GM12878 (cell line): Measurements from ENCODE around the gene ANK3. TPM values are rescaled to one million over a fixed set of nuclear protein-coding genes. Genes with fewer than 3 reads are reported as not detected.

Experiments
- ATAC-seq: fragments of 200-7000 bp; cut with Tn5 transposase; 3 replicates; pipeline ENCODE4 v1.9.1; 2020; ENCODE audit warnings: mild to moderate bottlenecking, moderate library complexity
- BruUV-seq: library from RNA; stranded (reverse); fragments of 400-500 nt; replicated peaks from 2 replicates; lab custom pipeline; 2021; lab: Mats Ljungman, UMichigan
- CTCF ChIA-PET: fragments of 300-600 bp; sonication (Branson Sonifier 250); formaldehyde crosslinking; extraction: SDS; loops from one replicate; lab custom pipeline; 2021; ENCODE audit warnings: inconsistent platforms; lab: Yijun Ruan, JAX
- POLR2A ChIA-PET: fragments of 350-600 bp; formaldehyde crosslinking; extraction: SDS; loops from one replicate; lab custom pipeline; 2021; ENCODE audit warnings: inconsistent platforms; lab: Charles Lee
- RAD21 ChIA-PET: fragments of 300-600 bp; sonication (Branson Sonifier 250); formaldehyde crosslinking; loops from one replicate; lab custom pipeline; 2023; ENCODE audit warnings: antibody characterized with exemption; ENCODE audit not compliant: unreplicated experiment; lab: Charles Lee
- SMC1A ChIA-PET: fragments of 300-600 bp; sonication (Branson Sonifier 250); formaldehyde crosslinking; loops from one replicate; lab custom pipeline; 2023; ENCODE audit not compliant: unreplicated experiment, uncharacterized antibody; lab: Charles Lee
- DNase-seq: peaks from one replicate; pipeline ENCODE4 v3.0.0-alpha.2; 2011; ENCODE audit warnings: low read depth, low spot score
- FAIRE-seq: peaks from 3 replicates; lab custom pipeline; 2011; peaks lifted over from hg19 to GRCh38; lab: Jason Lieb, UNC
- H2AFZ ChIP-seq: 2 replicates; pipeline ENCODE4 v1.6.0; 2011; ENCODE audit warnings: low read depth, low read length, control low read depth; ENCODE audit not compliant: control insufficient read depth
- H3K27ac ChIP-seq: 2 replicates; pipeline ENCODE4 v1.5.1; 2011; ENCODE audit warnings: control low read depth; ENCODE audit not compliant: control insufficient read depth, insufficient read depth
- H3K27me3 ChIP-seq, 2 experiments: replicated peaks in 1 of 2; 2 replicates each; pipeline versions ENCODE4 v1.6.0 to v1.6.1; 2011; ENCODE audit warnings: low read length in 1 of 2; ENCODE audit not compliant: control insufficient read depth in 2 of 2, insufficient read depth in 2 of 2
- H3K36me3 ChIP-seq, 2 experiments: 2 replicates each; pipeline ENCODE4 v1.5.1; 2011; ENCODE audit warnings: low read length in 1 of 2; ENCODE audit not compliant: control insufficient read depth in 2 of 2, insufficient read depth in 2 of 2
- H3K4me1 ChIP-seq: 2 replicates; pipeline ENCODE4 v1.6.1; 2011; ENCODE audit warnings: mild to moderate bottlenecking, low read length, moderate library complexity, mixed read lengths; ENCODE audit not compliant: control insufficient read depth, insufficient read depth
- H3K4me2 ChIP-seq: 2 replicates; pipeline ENCODE4 v1.6.0; 2011; ENCODE audit warnings: control low read depth; ENCODE audit not compliant: control insufficient read depth, insufficient read depth
- H3K4me3 ChIP-seq: fragments of 200-600 bp; sonication (generic); 2 replicates; pipeline ENCODE4 v1.5.1; 2016
- H3K79me2 ChIP-seq: 2 replicates; pipeline ENCODE4 v1.6.0; 2011; ENCODE audit warnings: low read length; ENCODE audit not compliant: control insufficient read depth, insufficient read depth
- H3K9ac ChIP-seq: 2 replicates; pipeline ENCODE4 v1.8.0; 2011; ENCODE audit warnings: low read length, control low read depth, mixed read lengths; ENCODE audit not compliant: control insufficient read depth, insufficient read depth
- H3K9me3 ChIP-seq: replicated peaks from 3 replicates; pipeline ENCODE4 v1.5.1; 2011; ENCODE audit warnings: mild to moderate bottlenecking, low read length; ENCODE audit not compliant: control insufficient read depth, insufficient read depth
- H4K20me1 ChIP-seq: 2 replicates; pipeline ENCODE4 v1.6.0; 2011; ENCODE audit not compliant: control insufficient read depth, insufficient read depth
- BCL3 ChIP-seq: IDR thresholded peaks from 2 replicates; pipeline ENCODE4 v1.6.1; 2011; ENCODE audit warnings: borderline replicate concordance, low read depth, mild to moderate bottlenecking, moderate library complexity, low read length; ENCODE audit not compliant: insufficient read depth, poor library complexity, severe bottlenecking
- CBX5 ChIP-seq: sonication (generic); IDR thresholded peaks from 2 replicates; pipeline ENCODE4 v1.6.1; 2016; ENCODE audit warnings: low read depth, moderate library complexity, mild to moderate bottlenecking, inconsistent platforms
- ESRRA ChIP-seq: IDR thresholded peaks from 2 replicates; pipeline ENCODE4 v1.6.1; 2012; ENCODE audit warnings: mild to moderate bottlenecking, low read length, improper control_type of control experiment
- EZH2 ChIP-seq: IDR thresholded peaks from 2 replicates; pipeline ENCODE4 v1.6.1; 2012; ENCODE audit warnings: low read depth, mild to moderate bottlenecking, control low read depth, inconsistent platforms, low read length, borderline replicate concordance; ENCODE audit not compliant: control insufficient read depth
- HDAC6 ChIP-seq: fragments of 200-600 bp; sonication (generic); IDR thresholded peaks from one replicate; pipeline ENCODE4 v1.8.0; 2017; ENCODE audit warnings: antibody characterized with exemption; ENCODE audit not compliant: unreplicated experiment
- HSF1 ChIP-seq: fragments of 150-350 bp; IDR thresholded peaks from 2 replicates; pipeline ENCODE4 v1.6.1; 2014; ENCODE audit warnings: mild to moderate bottlenecking, low read depth, low read length
- JUNB ChIP-seq: IDR thresholded peaks from 2 replicates; pipeline ENCODE4 v1.6.1; 2016; ENCODE audit warnings: antibody characterized with exemption, mild to moderate bottlenecking
- LARP7 ChIP-seq: fragments of 450-650 bp; IDR thresholded peaks from 2 replicates; pipeline ENCODE4 v1.6.1; 2017; ENCODE audit warnings: mild to moderate bottlenecking
- MTA2 ChIP-seq: fragments of 450-650 bp; IDR thresholded peaks from 2 replicates; pipeline ENCODE4 v1.6.1; 2016; ENCODE audit warnings: low read depth, mild to moderate bottlenecking, moderate library complexity
- RCOR1 ChIP-seq: conservative IDR thresholded peaks from 2 replicates; pipeline ENCODE4 v1.6.1; 2012; ENCODE audit warnings: low read depth, low read length, improper control_type of control experiment
- YBX1 ChIP-seq: fragments of 450-650 bp; IDR thresholded peaks from 2 replicates; pipeline ENCODE4 v1.6.1; 2016; ENCODE audit warnings: antibody characterized with exemption
- WGBS: methylation state at CpG from one replicate; pipeline ENCODE4 v1.1.6; 2016; ENCODE audit warnings: low lambda C conversion rate; ENCODE audit not compliant: insufficient replicate concordance, insufficient coverage; ENCODE audit errors: missing lambda C conversion rate; 5-methylcytosine and 5-hydroxymethylcytosine counted together
- in situ Hi-C: fragments of 300-500 bp; cut with MboI; formaldehyde crosslinking; loops from 9 replicates; pipeline ENCODE4 v1.14.3; 2018; ENCODE audit warnings: mixed read lengths
- intact Hi-C: fragments of 100-400 bp; cut with micrococcal nuclease; formaldehyde crosslinking; loops from one replicate; pipeline ENCODE4 v1.14.2; 2022; ENCODE audit not compliant: unreplicated experiment
- polyA plus RNA-seq, 11 experiments: library from polyadenylated mRNA; depleted of rRNA in 4 of 11; unstranded in 6 of 11; stranded (reverse) in 5 of 11; fragments of >200 nt; fragmentation: Nextera tagmentation in 4 of 11; fragmentation: Illumina TruSeq in 1 of 11; extraction: Ambion mirVana in 4 of 11; extraction: Trizol in 1 of 11; gene quantifications; 1 replicate in 1 of 11; 2 replicates in 10 of 11; pipeline versions ENCODE4 v1.2.1 to v1.2.3, GENCODE V29; 2011 to 2016; ENCODE audit warnings: inconsistent platforms in 2 of 11, missing spikeins in 2 of 11, low read depth in 1 of 11
- total RNA-seq, 4 experiments: library from RNA; depleted of rRNA in 3 of 4; stranded (reverse); fragments of >200 nt in 3 of 4; fragmentation: Illumina TruSeq in 1 of 4; extraction: Trizol in 1 of 4; gene quantifications; 2 replicates each; pipeline versions ENCODE4 v1.2.1 to v1.2.3, GENCODE V29; 2013 to 2021

The ANK3 gene
- total and polyA plus RNA-seq, 10 of the 15 experiments (the other 5 are each of a cell fraction or from before 2014, with no cell fraction given), result 0.06 to 0.82 (median 0.20) TPM; not detected in 2

GRCh38 chr10:60380781-60381180, 8.9 kb downstream of the ANK3 start (continued):
- no peak for TF ChIP-seq MTA2
- TF ChIP-seq YBX1, result no peak
- TF ChIP-seq, all 136 proteins: peak for 0

GRCh38 chr10:60377955-60378354, 11.7 kb downstream of the ANK3 start:
- DNase-seq (no peak), FAIRE-seq (no peak), ATAC-seq (0 out of 3 replicates have a peak, but pooled peaks have one; percentile 25)
- WGBS, result 8% methylated on average over 1 of the region's 1 CpG
- Histone ChIP-seq H3K4me1 (no peaks in the 10 kb centered on the region), H4K20me1 (no peaks in the 10 kb centered on the region), H3K27me3 (no peaks in the 10 kb centered on the region), H2AFZ (no peak overlapping the region), H3K27ac (no peak overlapping the region), H3K4me2 (no peak overlapping the region), H3K36me3 (no peaks in the 10 kb centered on the region), H3K9ac (no peak overlapping the region), H3K9me3 (no peaks in the 10 kb centered on the region), H3K79me2 (no peaks in the 10 kb centered on the region)
- SMC1A ChIA-PET, result interaction anchor here (1.0 kb wide), 1 partner anchor 16 kb away, joined by 4 read pairs; no protein-coding TSS in a partner anchor
- POLR2A ChIA-PET, result no interaction called here
- in situ Hi-C loops, result no loop called here
- CTCF ChIA-PET, result interaction anchor here (2.1 to 2.4 kb wide), 2 partner anchors 14 to 32 kb away, joined by 4 to 6 read pairs; no protein-coding TSS in a partner anchor
- RAD21 ChIA-PET, result no interaction called here
- intact Hi-C loops, result no loop called here
- BruUV-seq, result no TSS peak
- TF ChIP-seq EZH2, result no peak
- TF ChIP-seq JUNB, result peak; percentile 21; the same call in 1 of the 2 replicates
- TF ChIP-seq, all 136 proteins: peak for 1
- no peak overlapping the region for H3K4me3 ChIP-seq

GRCh38 chr10:60377042-60377352, 12.7 kb downstream of the ANK3 start:
- Histone ChIP-seq H3K4me1 (no peaks in the 10 kb centered on the region), H3K36me3 (no peaks in the 10 kb centered on the region), H3K9me3 (no peaks in the 10 kb centered on the region), H3K27ac (no peak overlapping the region), H3K4me2 (no peak overlapping the region), H3K4me3 (no peak overlapping the region), H3K79me2 (no peaks in the 10 kb centered on the region), H4K20me1 (no peaks in the 10 kb centered on the region), H3K27me3 (no peaks in the 10 kb centered on the region), H3K9ac (no peak overlapping the region), H2AFZ (no peak overlapping the region)
- FAIRE-seq (no peak), ATAC-seq (no peak), DNase-seq (no peak)
- POLR2A ChIA-PET, result no interaction called here
- intact Hi-C loops, result no loop called here
- WGBS, result 0% methylated on average over 1 of the region's 1 CpG
- in situ Hi-C loops, result no loop called here
- SMC1A ChIA-PET, result interaction anchor here (0.6 to 1.8 kb wide), 3 partner anchors 11 to 93 kb away, joined by 3 to 5 read pairs (median 4); no protein-coding TSS in a partner anchor
- no TSS peak for BruUV-seq
- CTCF ChIA-PET, result interaction anchor here (2.1 to 2.4 kb wide), 2 partner anchors 15 to 33 kb away, joined by 4 to 6 read pairs; no protein-coding TSS in a partner anchor
- RAD21 ChIA-PET, result no interaction called here
- no peak for TF ChIP-seq ESRRA
- TF ChIP-seq CBX5, result no peak
- TF ChIP-seq LARP7, result no peak
- no peak for TF ChIP-seq RCOR1
- TF ChIP-seq HSF1, result no peak
- no peak for TF ChIP-seq BCL3
- no peak for TF ChIP-seq HDAC6
- no peak for TF ChIP-seq JUNB
